GM12891 (cell line): ENCODE measurements around the gene POLD4.
A peak's percentile ranks its signal among the peaks of the same experiment; 100 is the strongest.

Experiments
- PAX5 ChIP-seq: IDR thresholded peaks from 2 replicates; pipeline ENCODE4 v1.6.1; 2011; ENCODE audit warnings: low read length, moderate library complexity, mild to moderate bottlenecking; ENCODE audit not compliant: insufficient read depth, severe bottlenecking
- POLR2A ChIP-seq: IDR thresholded peaks from 2 replicates; pipeline ENCODE4 v1.6.1; 2011; ENCODE audit warnings: low read depth, low read length, control low read depth
- POLR2AphosphoS5 ChIP-seq: IDR thresholded peaks from 2 replicates; pipeline ENCODE4 v1.6.1; 2011; ENCODE audit warnings: low read depth, low read length, control low read depth
- POU2F2 ChIP-seq: IDR thresholded peaks from 2 replicates; pipeline ENCODE4 v1.6.1; 2011; ENCODE audit warnings: low read depth, mild to moderate bottlenecking, control low read depth, low read length, moderate library complexity
- TAF1 ChIP-seq: IDR thresholded peaks from 2 replicates; pipeline ENCODE4 v1.6.1; 2011; ENCODE audit warnings: low read depth, low read length, control low read depth

DNA sequence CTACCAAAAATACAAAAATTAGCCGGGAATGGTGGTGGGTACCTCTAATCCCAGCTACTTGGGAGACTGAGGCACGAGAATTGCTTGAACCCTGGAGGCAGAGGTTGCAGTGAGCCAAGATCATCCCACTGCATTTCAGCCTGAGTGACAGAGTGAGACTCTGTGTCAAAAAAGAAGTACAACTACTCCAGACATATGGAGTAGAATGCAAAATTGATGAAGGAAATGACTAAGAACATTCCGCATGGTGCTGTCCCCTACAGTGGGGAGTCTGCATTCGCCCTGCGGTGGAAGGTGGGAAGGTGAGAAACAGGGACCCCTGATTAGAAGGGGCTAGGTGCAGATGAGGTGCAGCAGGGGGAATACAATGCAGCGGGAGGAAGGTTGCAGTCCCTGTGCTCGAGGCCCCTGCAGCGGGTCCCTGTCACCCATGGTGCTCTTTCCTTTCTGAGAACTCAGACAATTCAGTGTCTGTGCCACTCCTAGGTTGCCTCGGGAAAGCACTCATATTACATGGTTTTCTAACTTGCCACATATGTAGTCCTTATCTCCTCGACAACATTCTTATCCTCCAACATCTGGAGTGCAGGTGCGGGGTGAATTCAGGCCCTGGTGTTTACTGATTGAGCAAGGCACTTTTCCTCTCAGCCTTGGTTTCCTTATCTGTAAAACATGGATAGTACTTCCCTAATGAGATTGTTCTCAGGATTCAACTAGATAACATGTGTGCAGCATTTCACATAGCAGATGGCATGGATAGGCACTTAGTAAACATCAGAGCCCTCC lies 5.2 kb downstream of the POLD4 start:
- TF ChIP-seq POLR2A (no peak), POLR2AphosphoS5 (no peak), POU2F2 (peak; percentile 78), PAX5 (no peak), TAF1 (no peak)
